ENCODE data around the gene ESRRA. TPM values are rescaled to one million over a fixed set of nuclear protein-coding genes. Genes with fewer than 3 reads are reported as not detected.

ESRRA gene
- total RNA-seq, 4 donors from 2014 or later, result 151 to 460 (median 341) TPM

DNA sequence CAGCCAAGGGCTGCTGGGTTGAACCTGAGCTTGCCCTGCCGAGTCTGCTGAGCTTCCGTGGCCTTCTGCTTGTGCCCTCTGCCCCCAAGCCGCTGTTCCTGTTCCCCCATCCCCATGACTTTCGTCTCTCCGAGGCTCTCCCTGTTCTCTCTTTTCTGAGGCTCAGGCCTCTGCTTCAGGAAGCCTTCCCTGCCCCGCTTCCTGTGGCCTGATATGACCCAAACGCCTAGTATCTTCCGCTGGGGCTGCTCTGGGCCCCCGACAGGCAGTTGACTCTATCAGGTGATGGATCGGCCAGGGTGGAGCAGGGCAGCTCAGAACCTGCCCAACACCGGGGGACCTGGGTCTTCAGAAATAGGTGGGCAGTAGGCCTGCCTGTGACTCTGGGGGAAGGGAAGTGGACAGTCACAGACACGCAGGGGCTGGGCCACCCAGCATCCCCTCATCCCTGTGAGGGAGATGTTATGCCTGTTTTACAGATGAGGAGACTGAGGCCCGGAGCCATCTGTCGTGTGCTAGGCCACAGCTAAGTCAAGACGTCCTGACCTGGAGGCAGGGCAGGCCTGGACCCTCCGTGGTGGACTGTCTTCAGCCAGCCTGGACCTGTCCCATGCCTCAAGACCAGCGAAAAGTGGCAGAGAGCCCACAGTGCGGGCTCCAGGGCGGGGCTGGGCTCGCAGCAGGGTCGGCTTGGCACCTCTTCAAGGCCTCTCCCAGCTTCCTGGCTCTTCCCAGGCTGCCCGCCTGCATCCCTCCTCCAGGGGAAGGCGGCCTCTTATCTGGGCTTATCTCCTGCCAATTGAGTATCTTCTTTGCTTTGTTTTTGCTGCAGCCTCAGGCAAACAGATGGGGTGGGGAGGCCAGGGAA is 37.1 kb upstream of the ESRRA start:
- Histone ChIP-seq H3K36me3 (peaks cover 0 to 40% (median 0%) of the 10 kb centered on the region in 3 donors), H3K4me3 (peak overlapping the region; percentile 62 to 87 (median 78))
- TF ChIP-seq, protein P1, sequence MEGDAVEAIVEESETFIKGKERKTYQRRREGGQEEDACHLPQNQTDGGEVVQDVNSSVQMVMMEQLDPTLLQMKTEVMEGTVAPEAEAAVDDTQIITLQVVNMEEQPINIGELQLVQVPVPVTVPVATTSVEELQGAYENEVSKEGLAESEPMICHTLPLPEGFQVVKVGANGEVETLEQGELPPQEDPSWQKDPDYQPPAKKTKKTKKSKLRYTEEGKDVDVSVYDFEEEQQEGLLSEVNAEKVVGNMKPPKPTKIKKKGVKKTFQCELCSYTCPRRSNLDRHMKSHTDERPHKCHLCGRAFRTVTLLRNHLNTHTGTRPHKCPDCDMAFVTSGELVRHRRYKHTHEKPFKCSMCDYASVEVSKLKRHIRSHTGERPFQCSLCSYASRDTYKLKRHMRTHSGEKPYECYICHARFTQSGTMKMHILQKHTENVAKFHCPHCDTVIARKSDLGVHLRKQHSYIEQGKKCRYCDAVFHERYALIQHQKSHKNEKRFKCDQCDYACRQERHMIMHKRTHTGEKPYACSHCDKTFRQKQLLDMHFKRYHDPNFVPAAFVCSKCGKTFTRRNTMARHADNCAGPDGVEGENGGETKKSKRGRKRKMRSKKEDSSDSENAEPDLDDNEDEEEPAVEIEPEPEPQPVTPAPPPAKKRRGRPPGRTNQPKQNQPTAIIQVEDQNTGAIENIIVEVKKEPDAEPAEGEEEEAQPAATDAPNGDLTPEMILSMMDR (IDR thresholded peaks at IDR 0.05), result peak in 2 of 6 experiments; percentile 18 to 26
- peak in 1 of 2 donors; percentile 35 for TF ChIP-seq POLR2A (IDR thresholded peaks at IDR 0.05)

DNA sequence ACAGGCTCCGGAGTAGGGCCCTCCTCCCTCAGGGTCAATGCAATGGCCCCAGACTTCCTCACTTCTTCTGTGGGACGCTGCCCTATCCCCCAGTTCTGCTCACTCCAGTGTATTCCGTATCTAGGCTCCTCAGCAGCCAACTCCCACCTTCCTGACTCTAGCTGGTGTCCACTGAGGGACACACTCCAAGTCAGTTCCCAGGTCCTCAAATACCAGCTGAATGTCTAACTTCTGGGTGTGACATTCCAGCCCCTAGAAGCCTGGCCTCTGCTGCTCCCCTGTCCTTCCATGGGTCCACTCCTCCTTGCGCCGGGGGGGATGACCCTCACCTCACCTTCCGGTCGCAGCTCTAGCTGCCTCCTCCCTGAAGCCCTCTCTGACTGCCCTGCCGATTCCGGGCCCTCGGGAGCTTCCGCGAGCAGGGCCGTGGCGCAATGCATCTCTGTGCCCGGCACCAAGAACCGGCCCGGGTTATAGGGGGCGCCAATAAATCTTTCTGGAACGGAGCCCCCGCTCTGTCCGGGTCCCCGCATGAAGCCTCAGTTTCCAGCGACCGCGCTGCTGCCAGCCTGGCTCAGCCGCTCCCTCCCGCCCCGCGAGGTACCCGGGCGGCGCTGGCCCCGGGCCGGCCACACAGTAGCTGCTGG is 36.3 kb upstream of the ESRRA start:
- peaks cover 7 to 64% (median 12%) of the 10 kb centered on the region in 4 donors for H3K4me1 ChIP-seq
- H3K36me3 ChIP-seq, result peaks cover 0 to 33% (median 0%) of the 10 kb centered on the region in 3 donors
- no peaks in the 10 kb centered on the region for H3K9me3 ChIP-seq
- DNase-seq, result peak in 2 of 3 donors; percentile 58 to 80
- TF ChIP-seq, protein P1 (IDR thresholded peaks at IDR 0.05), result no peak
- no peak for TF ChIP-seq POLR2A (IDR thresholded peaks at IDR 0.05)
- peak overlapping the region; percentile 62 to 87 (median 78) for H3K4me3 ChIP-seq
- H3K27me3 ChIP-seq, result no peaks in the 10 kb centered on the region
- peak overlapping the region; percentile 90 to 98 (median 94) for H3K27ac ChIP-seq

More for the DNA sequence above, 37.1 kb upstream of the ESRRA start:
- Histone ChIP-seq H3K9me3 (no peaks in the 10 kb centered on the region), H3K27ac (peak overlapping the region; percentile 90 to 98 (median 94)), H3K27me3 (no peaks in the 10 kb centered on the region), H3K4me1 (peaks cover 7 to 71% (median 12%) of the 10 kb centered on the region in 4 donors)
- peak in 2 of 3 donors; percentile 73 to 81 for DNase-seq

DNA sequence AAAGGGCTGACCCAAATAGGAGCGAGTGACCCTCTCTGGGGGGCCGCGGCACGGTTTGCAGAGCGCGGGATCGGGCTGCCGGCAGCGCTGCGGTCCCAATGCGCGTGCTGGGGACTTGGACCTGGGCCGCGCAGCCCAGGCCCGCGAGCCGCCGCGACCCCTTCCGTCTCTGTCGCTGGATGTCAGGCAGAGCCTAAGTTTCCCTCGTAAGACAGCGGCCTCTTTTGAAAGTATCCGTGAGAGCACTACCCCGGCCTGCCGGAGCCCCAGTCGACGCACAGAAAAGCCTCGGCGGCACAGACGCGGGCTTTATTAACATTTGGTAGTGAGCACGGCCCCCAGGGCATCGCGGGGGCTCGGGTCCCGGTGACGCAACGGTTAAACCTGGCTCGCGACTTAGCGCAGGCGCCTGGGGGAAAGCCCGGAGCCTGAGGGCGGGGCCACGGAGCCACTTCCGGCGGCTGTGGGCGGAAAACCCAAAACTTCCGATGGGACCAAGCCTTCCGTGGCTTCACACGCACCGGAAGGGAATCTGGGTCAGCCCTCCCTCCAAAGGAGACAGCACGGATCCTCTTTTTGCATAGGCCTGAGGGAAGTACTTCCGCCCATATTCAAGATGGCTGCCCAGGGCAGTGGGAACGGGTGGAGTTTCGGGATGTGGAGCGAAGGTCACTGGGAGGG is 35.6 kb upstream of the ESRRA start:
- peaks cover 7 to 58% (median 12%) of the 10 kb centered on the region in 4 donors for H3K4me1 ChIP-seq
- H3K36me3 ChIP-seq, result peaks cover 0 to 26% (median 0%) of the 10 kb centered on the region in 3 donors
- no peaks in the 10 kb centered on the region for H3K27me3 ChIP-seq
- no peaks in the 10 kb centered on the region for H3K9me3 ChIP-seq
- TF ChIP-seq, protein P1 (IDR thresholded peaks at IDR 0.05), result peak in 3 of 6 experiments; percentile 25 to 26 (median 25)
- TF ChIP-seq POLR2A (IDR thresholded peaks at IDR 0.05), result no peak
- DNase-seq, result peak; percentile 94 to 98 (median 98)
- H3K27ac ChIP-seq, result peak overlapping the region; percentile 90 to 98 (median 94)
- peak overlapping the region; percentile 62 to 87 (median 78) for H3K4me3 ChIP-seq

DNA sequence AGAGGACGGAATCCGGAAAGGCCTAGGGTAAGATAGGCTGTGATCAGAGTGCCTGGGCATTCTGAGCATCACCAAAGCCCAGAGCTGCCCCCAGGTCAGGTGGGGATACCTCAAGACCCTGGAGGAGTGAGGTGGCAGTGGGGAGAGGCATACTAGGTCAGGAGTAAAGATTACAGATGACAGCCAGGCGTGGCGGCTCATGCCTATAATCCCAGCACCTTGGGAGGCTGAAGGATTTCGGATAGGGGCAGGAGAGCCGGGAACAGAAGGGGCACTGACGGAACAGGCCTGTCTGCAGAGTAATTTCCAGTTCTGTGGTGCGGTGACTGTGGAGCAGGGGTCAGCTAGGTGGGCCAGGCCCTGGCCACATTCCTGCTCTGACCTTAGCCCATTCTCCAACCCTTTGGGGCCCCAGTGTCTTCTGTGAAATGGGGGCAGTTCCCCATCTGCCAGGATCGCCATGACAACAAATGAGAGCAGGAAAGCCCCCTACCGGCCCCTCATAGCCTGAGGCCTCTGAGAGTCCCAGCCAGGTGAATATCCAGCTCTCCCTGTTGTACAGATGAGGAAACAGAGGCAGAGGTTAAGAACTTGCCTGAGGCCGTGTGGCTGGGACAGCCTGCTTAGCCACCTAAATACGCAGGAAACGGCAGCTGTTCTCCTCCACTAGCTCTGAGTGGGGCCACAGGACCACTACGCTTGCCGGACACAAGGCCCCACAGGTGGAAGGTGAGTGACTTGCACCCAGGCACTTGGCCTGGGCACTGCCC is 30.1 kb upstream of the ESRRA start:
- no peaks in the 10 kb centered on the region for H3K9me3 ChIP-seq
- DNase-seq, result no peak
- H3K27ac ChIP-seq, result no peak overlapping the region
- H3K4me3 ChIP-seq, result no peak overlapping the region
- peaks cover 0 to 5% (median 0%) of the 10 kb centered on the region in 3 donors for H3K36me3 ChIP-seq
- peaks cover 0 to 15% (median 0%) of the 10 kb centered on the region in 4 donors for H3K4me1 ChIP-seq
- no peak for TF ChIP-seq POLR2A (IDR thresholded peaks at IDR 0.05)
- TF ChIP-seq, protein P1 (IDR thresholded peaks at IDR 0.05), result no peak
- no peaks in the 10 kb centered on the region for H3K27me3 ChIP-seq

Data from Peyer's patch (tissue), 4 donors.